Fibroblast of villous mesenchyme (primary cell): Measurements from ENCODE around the gene SHH. TPM values are rescaled to one million over a fixed set of nuclear protein-coding genes. Genes with fewer than 3 reads are reported as not detected.
"Not testable (repeated sequence)": the region's sequence is repeated elsewhere in the genome, so short reads cannot be mapped to it uniquely, and the experiment has no call there.

ENCODE experiments used
- DNase-seq: peaks from one replicate; pipeline ENCODE4 v3.0.0-alpha.2; 2010; ENCODE audit warnings: low read depth
- H3K4me3 ChIP-seq: 2 replicates; pipeline ENCODE4 v1.5.1; 2011; ENCODE audit warnings: low read depth, mild to moderate bottlenecking, low read length
- total RNA-seq: library from RNA; depleted of rRNA; stranded (reverse); fragments of >200 nt; gene quantifications from 2 replicates; pipeline ENCODE4 v1.2.3, GENCODE V29; 2012
- TF ChIP-seq, protein P1 (sequence below): IDR thresholded peaks from 2 replicates; pipeline ENCODE4 v1.5.1; 2012; ENCODE audit warnings: low read depth, mild to moderate bottlenecking, low read length; ENCODE audit not compliant: insufficient read depth

SHH gene
- total RNA-seq, 1 donor: not detected

DNA sequence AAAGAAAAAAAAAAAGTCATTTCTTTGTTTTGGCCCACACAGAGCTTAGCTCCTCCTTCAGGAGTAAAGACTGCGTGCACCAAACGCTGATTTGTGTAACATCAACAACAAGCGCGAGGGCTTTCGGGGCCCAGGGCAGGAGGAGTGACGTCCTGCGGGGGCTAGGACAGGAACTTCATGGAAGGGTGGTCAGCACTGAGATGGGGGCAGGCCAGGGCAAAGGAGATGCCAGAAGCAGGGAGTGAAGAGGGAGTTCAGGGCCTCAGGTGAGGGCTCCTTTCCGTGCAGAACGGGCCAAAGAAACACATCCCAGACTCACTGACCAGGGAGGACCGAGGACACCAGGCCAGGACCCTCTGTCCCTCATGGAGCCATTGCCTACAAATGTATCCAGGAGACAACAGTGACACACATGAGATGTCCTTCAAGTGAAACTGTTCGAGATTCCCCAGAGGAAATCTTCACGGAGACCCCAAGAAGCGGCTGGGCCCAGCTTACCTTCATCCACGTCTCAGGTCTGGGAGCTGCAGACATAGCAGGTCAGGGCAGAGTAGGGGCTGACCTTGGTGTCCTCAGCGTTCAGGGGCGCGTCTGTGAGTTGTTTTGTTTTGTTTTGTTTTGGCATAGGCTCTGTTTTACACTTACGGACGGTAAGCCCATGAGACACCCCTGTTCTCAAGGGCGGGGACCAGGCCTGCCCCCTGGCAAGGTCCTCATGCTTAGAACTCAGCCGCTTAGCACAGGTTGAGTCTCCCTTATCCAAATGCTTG is 30.4 kb upstream of the SHH start:
- DNase-seq: no peak
- TF ChIP-seq, protein P1, sequence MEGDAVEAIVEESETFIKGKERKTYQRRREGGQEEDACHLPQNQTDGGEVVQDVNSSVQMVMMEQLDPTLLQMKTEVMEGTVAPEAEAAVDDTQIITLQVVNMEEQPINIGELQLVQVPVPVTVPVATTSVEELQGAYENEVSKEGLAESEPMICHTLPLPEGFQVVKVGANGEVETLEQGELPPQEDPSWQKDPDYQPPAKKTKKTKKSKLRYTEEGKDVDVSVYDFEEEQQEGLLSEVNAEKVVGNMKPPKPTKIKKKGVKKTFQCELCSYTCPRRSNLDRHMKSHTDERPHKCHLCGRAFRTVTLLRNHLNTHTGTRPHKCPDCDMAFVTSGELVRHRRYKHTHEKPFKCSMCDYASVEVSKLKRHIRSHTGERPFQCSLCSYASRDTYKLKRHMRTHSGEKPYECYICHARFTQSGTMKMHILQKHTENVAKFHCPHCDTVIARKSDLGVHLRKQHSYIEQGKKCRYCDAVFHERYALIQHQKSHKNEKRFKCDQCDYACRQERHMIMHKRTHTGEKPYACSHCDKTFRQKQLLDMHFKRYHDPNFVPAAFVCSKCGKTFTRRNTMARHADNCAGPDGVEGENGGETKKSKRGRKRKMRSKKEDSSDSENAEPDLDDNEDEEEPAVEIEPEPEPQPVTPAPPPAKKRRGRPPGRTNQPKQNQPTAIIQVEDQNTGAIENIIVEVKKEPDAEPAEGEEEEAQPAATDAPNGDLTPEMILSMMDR: no peak
- no peak overlapping the region for H3K4me3 ChIP-seq

DNA sequence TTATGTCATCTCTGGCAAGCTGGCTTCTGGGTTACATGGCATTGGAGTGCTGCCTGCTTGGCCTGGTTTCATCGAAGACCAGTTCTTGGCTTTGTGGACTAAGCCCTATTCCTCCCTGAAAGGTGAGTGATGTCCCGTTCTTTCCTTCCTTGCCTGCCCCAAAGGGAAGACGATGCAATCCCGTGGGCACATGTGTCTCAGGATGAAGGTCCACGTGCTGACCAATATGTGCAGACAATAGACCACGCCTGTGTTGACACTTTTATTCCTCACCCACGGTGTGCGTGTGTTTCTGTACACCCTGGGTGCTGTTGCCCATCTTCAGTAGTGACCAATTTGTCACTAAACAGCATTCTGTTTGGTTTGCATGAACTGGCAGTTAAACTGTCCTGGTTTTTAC is 28.6 kb upstream of the SHH start:
- H3K4me3 ChIP-seq: no peak overlapping the region
- no peak for DNase-seq
- TF ChIP-seq, protein P1: no peak

DNA sequence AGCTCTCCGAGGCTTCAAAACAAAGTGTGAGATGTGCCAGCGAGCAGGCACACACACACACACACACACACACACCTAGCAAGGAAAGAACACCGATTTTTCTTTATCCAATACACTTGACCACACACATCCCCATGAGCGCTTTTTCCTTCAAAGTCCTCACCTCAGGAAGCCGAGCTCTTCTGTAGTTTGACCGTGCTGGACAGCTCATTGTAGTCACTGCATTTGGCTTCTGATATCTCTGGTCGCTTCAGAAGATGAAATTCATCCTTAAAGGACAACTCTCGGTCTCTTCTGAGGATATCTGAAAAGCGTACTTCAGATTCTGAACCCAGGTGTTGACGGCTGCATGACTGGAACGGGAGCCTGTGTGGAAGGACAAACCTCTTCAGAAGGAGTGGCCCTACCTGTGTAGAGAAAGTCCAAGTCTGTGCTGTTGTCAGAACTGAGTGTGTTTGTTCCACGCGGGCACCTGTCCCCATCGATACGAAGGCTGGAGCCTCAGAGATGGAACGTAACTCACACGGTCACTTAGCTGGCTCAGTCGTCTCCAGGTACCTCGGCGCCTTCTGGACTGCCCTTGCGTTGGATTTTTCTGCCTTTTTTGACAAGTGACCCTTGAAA is 28.1 kb upstream of the SHH start:
- TF ChIP-seq, protein P1: no peak
- no peak overlapping the region for H3K4me3 ChIP-seq
- DNase-seq: no peak

DNA sequence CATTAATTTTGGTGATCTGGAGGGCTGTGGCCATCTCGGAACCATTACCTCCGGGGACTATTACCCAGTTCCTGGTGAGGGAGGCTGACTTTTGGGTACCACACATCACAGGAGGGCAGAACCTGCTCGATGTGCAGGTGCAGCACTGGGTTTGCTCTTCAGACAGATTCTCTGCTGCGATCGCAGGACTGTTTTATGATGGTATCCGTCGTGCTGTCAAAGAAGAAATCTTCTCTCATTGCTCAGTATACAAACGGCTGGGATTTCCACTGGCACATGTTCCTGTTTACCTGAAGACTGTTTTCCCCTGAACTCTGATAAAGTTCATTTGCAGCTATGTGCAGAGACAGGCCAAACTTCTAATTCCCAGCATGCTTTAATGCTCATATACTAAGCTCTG is 27.2 kb upstream of the SHH start:
- no peak for DNase-seq
- TF ChIP-seq, protein P1: no peak
- no peak overlapping the region for H3K4me3 ChIP-seq

DNA sequence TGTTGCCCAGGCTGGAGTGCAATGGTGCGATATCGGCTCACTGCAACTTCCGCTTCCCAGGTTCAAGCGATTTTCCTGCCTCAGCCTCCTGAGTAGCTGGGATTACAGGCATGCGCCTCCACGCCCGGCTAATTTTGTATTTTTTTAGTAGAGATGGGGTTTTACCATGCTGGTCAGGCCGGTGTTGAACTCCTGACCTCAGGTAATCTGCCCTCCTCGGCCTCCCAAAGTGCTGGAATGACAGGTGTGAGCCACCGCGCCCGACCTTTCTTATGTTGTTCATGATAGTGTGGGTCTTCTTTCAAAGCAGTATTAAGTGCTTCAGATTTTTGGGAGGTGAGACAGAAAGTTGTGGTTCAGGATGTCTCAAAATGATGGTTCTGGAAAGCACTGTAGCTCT is 26.0 kb upstream of the SHH start:
- not testable (repeated sequence) for DNase-seq, H3K4me3 ChIP-seq

DNA sequence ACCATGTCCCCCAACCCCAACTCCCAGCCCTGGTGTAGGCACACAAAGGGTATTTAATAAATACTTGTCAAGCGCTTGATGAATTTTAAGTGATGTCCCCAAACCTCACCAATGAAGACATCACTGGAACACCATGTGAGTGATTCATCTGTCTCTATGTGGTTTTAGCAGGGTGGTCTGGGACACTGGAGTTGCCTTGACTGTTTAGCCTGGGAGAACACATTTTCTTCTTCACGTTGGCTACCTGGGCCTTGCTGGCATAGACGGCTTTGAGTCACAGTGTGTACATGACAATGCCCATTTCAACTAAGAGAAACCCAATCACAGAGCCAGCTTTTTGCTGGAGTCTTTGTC is 24.8 kb upstream of the SHH start:
- no peak for DNase-seq
- H3K4me3 ChIP-seq: no peak overlapping the region
- TF ChIP-seq, protein P1: no peak

DNA sequence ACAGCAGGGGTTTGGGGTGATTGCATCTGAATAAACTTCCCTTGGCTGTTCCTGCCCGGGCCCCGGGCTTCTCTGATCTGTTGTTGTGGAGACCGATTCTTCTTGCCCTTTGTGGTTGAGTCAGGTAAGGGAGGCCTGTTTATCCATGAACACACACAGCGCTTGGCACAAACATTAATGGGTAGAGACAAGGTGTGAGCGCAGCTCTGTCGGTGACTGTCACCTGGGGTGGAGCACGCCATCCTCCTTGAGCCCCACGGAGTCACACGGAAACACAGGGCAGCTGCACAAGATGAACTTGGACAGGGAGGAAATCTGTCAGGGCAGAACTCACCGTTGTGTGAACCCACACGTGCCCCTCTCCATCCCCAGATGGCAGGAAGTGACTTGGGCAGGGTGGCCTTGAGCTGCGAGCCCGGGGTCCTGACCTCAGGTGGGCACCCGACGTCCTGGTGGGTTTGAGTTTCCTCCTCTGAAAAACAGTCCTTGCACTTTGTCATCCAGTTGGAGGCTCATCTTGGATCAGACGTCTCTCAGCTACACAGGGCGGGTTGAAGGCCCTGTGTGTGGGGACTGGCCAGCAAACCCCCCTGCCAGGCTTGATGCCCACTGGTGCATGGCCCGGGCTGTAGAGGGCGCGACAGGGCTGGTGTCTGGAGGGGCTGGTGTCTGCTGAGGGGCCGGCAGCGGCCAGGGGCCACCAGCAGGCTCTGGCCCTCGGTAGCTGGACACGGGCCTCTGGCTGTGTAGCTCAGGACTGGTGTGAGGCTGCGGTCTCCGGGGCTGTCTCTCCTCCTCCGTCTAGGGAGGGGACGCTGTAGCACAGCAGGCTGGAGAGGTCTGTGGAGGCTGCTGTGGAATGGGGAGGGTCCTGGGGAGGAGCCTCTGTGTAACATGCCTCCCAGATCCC is 24.2 kb upstream of the SHH start:
- DNase-seq: no peak
- TF ChIP-seq, protein P1: no peak

More for the DNA sequence above, 24.2 kb upstream of the SHH start:
- no peak overlapping the region for H3K4me3 ChIP-seq
